ENCODE results near the gene BAIAP2L2. TPM values are rescaled to one million over a fixed set of nuclear protein-coding genes. Genes with fewer than 3 reads are reported as not detected.
A peak's percentile ranks its signal among the peaks of the same experiment; 100 is the strongest.

Gene BAIAP2L2
- total and polyA plus RNA-seq, 4 donors, result 0.33 to 0.46 (median 0.44) TPM; not detected in 1

- Histone ChIP-seq H3K9ac (ENCODE audit: low read depth in 1 of 2, low read length in 2 of 2) (no peak overlapping the region), H3K4me1 (ENCODE audit: control insufficient read depth in 4 of 4, insufficient read depth in 4 of 4, low read length in 3 of 4) (peaks cover 0 to 7% (median 4%) of the 10 kb centered on the region in 4 donors), H3K27ac (ENCODE audit: low read depth in 1 of 2, low read length in 2 of 2) (no peak overlapping the region), H3K27me3 (ENCODE audit: control insufficient read depth in 4 of 4, insufficient read depth in 4 of 4, low read length in 3 of 4) (no peaks in the 10 kb centered on the region), H3K4me3 (ENCODE audit: low read depth in 1 of 3, low read length in 3 of 3) (no peak overlapping the region), H3K36me3 (ENCODE audit: control insufficient read depth in 4 of 4, insufficient read depth in 3 of 4, low read depth in 1 of 4, low read length in 3 of 4) (peaks cover 8 to 50% (median 31%) of the 10 kb centered on the region in 4 donors), H3K9me3 (ENCODE audit: control insufficient read depth in 4 of 4, low read length in 3 of 4) (no peaks in the 10 kb centered on the region)
- TF ChIP-seq EGR1 (IDR thresholded peaks at IDR 0.05; ENCODE audit: low read depth in 2 of 2), result no peak
- no peak for TF ChIP-seq NR2F2 (IDR thresholded peaks at IDR 0.05)
- TF ChIP-seq HNF4G (IDR thresholded peaks at IDR 0.05), result no peak
- TF ChIP-seq, protein P1, sequence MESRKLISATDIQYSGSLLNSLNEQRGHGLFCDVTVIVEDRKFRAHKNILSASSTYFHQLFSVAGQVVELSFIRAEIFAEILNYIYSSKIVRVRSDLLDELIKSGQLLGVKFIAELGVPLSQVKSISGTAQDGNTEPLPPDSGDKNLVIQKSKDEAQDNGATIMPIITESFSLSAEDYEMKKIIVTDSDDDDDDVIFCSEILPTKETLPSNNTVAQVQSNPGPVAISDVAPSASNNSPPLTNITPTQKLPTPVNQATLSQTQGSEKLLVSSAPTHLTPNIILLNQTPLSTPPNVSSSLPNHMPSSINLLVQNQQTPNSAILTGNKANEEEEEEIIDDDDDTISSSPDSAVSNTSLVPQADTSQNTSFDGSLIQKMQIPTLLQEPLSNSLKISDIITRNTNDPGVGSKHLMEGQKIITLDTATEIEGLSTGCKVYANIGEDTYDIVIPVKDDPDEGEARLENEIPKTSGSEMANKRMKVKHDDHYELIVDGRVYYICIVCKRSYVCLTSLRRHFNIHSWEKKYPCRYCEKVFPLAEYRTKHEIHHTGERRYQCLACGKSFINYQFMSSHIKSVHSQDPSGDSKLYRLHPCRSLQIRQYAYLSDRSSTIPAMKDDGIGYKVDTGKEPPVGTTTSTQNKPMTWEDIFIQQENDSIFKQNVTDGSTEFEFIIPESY (IDR thresholded peaks at IDR 0.05), result no peak
- TF ChIP-seq GABPA (IDR thresholded peaks at IDR 0.05 in 1 of 2, conservative IDR thresholded peaks at IDR 0.05 in 1 of 2), result no peak
- 95% methylated on average over 11 of the region's 11 CpGs for WGBS
- DNase-seq (ENCODE audit: low spot score), result no peak
Measured at GRCh38 chr22:38070250-38070921, 40.1 kb downstream of the BAIAP2L2 start.

DNA sequence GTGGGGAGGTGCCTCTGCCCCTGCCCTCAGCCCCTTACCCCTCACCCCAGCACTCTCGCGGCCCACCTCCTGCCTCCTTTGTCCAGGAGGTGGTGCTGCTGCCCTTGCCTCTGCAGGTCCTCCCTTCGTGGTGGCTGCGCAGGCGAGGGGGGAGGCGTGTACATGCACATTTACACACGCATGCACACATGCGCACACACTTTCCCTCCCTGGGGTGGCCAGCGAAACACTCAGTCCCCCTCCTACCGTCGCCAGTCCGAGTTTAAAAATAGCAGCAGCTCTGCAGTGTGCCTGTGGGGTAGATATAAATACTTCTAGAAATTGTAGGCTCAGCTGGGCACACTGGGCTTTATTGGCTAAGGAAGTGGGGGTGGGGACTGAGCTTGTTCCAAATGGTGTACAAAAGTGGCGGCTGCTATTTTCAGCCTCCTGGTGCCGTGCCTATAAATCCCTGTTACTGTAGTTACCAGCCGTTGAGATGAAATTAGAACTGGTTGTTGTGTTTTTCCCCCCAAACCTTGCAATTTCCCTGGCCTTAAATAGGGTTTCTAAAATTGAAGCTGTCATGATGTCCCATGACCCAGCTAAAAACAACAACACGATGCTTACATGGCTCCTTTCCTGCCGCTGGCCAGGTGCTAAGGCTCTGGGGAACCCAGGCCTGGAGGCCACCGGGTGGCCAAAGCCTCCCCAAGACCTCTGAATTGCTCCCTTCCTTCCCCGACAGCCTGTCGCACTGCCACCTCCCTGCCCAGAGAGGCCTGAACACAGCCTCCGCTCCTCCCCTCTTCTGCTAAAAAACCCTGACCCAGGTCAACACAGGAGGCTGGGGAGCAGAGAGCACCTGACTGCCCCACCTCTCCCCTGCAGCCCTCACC lies 40.9 kb downstream of the BAIAP2L2 start:
- Histone ChIP-seq H3K27me3 (ENCODE audit: control insufficient read depth in 4 of 4, insufficient read depth in 4 of 4, low read length in 3 of 4) (no peaks in the 10 kb centered on the region), H3K9ac (ENCODE audit: low read depth in 1 of 2, low read length in 2 of 2) (no peak overlapping the region), H3K36me3 (ENCODE audit: control insufficient read depth in 4 of 4, insufficient read depth in 3 of 4, low read depth in 1 of 4, low read length in 3 of 4) (peaks cover 8 to 58% (median 34%) of the 10 kb centered on the region in 4 donors), H3K27ac (ENCODE audit: low read depth in 1 of 2, low read length in 2 of 2) (no peak overlapping the region), H3K9me3 (ENCODE audit: control insufficient read depth in 4 of 4, low read length in 3 of 4) (no peaks in the 10 kb centered on the region), H3K4me3 (ENCODE audit: low read depth in 1 of 3, low read length in 3 of 3) (no peak overlapping the region), H3K4me1 (ENCODE audit: control insufficient read depth in 4 of 4, insufficient read depth in 4 of 4, low read length in 3 of 4) (peaks cover 0 to under 1% (median 0%) of the 10 kb centered on the region in 4 donors)
- DNase-seq (ENCODE audit: low spot score), result no peak
- 82% methylated on average over 21 of the region's 21 CpGs for whole genome bisulfite sequencing
- TF ChIP-seq ATF3 (IDR thresholded peaks at IDR 0.05) (no peak), RAD21 (IDR thresholded peaks at IDR 0.05) (peak; percentile 61 to 68)
- TF ChIP-seq, protein P2, sequence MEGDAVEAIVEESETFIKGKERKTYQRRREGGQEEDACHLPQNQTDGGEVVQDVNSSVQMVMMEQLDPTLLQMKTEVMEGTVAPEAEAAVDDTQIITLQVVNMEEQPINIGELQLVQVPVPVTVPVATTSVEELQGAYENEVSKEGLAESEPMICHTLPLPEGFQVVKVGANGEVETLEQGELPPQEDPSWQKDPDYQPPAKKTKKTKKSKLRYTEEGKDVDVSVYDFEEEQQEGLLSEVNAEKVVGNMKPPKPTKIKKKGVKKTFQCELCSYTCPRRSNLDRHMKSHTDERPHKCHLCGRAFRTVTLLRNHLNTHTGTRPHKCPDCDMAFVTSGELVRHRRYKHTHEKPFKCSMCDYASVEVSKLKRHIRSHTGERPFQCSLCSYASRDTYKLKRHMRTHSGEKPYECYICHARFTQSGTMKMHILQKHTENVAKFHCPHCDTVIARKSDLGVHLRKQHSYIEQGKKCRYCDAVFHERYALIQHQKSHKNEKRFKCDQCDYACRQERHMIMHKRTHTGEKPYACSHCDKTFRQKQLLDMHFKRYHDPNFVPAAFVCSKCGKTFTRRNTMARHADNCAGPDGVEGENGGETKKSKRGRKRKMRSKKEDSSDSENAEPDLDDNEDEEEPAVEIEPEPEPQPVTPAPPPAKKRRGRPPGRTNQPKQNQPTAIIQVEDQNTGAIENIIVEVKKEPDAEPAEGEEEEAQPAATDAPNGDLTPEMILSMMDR (IDR thresholded peaks at IDR 0.05; ENCODE audit: low read depth, low read length, missing input control), result peak; percentile 21

DNA sequence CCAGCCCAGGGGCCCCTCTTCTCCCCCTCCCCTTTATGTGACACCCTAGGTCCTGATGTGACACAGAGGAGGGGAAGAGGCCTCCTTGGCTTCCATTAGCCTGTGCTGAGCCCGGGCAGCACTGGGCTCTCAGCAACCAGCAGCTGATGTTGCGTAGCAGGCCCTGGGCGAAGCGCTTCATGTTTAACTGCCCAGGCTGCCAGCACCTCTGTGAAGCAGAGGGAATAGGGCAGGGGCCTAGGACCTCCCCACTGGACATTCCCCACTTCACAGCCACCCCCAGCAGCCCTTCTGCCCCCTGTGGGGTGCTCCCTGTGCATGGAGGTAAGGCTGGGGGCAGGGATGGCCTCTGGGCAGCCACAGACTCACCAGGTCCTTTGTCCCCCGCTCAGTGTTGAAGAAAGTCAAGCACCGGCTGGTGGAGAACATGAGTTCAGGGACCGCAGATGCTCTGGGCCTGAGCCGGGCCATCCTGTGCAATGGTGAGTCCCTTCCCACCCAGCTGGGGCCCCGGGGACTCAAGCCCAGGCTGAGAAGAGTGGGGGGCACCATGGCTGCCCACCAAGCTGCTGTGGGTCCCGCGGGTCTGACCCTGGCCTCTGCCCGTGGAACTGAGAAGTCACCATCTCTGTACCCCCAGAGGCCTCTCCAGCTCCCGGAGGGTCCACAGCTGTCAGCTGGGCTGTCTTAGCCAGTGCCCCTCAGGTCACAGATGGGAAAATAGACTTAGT lies 41.7 kb downstream of the BAIAP2L2 start:
- DNase-seq (ENCODE audit: low spot score), result no peak
- Histone ChIP-seq H3K36me3 (ENCODE audit: control insufficient read depth in 4 of 4, insufficient read depth in 3 of 4, low read depth in 1 of 4, low read length in 3 of 4) (peaks cover 8 to 55% (median 32%) of the 10 kb centered on the region in 4 donors), H3K9me3 (ENCODE audit: control insufficient read depth in 4 of 4, low read length in 3 of 4) (no peaks in the 10 kb centered on the region)

More for the DNA sequence above, 41.7 kb downstream of the BAIAP2L2 start:
- 96% methylated on average over 13 of the region's 13 CpGs for WGBS
- Histone ChIP-seq H3K9ac (ENCODE audit: low read depth in 1 of 2, low read length in 2 of 2) (no peak overlapping the region), H3K27ac (ENCODE audit: low read depth in 1 of 2, low read length in 2 of 2) (no peak overlapping the region), H3K4me3 (ENCODE audit: low read depth in 1 of 3, low read length in 3 of 3) (no peak overlapping the region), H3K27me3 (ENCODE audit: control insufficient read depth in 4 of 4, insufficient read depth in 4 of 4, low read length in 3 of 4) (no peaks in the 10 kb centered on the region), H3K4me1 (ENCODE audit: control insufficient read depth in 4 of 4, insufficient read depth in 4 of 4, low read length in 3 of 4) (no peaks in the 10 kb centered on the region)
- no peak for TF ChIP-seq FOXA1 (IDR thresholded peaks at IDR 0.05)
- no peak for TF ChIP-seq YY1 (IDR thresholded peaks at IDR 0.05)
